Measurements from ENCODE around the gene MYOCD. TPM values are rescaled to one million over a fixed set of nuclear protein-coding genes. Genes with fewer than 3 reads are reported as not detected.

The MYOCD gene
- total RNA-seq, 4 donors from 2014 or later: 0.29 to 1.9 (median 0.98) TPM

DNA sequence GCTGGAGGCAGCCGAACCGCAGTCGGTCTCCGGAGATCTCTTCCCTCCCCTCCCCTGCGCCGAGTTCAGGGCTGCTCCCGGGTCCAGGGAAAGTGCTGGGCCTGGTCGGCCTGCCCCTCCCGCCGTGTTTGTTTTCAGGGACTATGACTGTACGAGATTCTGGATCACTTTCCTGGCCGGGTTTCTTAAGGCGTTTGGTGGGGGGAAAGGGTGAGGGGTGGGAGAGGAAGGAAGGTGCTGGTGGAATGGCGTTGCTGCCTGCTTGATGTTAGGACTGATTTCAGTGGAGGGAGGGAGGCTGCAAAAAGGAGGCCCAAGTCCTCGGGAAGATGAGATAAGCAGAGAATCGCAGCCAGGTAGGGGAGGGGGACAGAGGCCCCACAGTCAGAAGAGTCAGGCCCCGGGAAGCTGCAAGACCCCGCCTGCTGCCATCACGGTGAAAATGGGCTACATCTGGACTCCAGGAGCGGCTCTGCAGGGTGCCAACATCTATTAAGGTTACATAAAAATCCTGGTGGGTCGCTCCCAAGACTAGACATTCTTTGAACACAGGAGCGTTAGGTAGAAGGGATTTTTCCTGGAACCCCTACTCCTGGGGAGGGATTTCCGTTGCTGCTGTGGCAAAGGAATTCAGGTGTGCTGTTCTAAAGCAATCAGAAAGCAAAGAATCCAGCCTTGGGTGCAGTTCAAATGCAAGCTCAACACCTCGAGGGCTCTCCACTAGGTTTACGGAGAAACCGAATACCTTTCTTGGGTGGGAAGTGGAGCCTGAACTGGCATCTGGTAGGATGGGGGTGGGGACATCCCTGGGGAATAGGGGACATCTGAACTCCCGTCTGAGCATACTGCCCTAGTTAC is 124.8 kb downstream of the MYOCD start:
- WGBS, 2 donors: 9 to 13% methylated on average over 25 to 27 of the region's 27 CpGs
- Histone ChIP-seq H3K4me1 (peaks cover 0 to 6% of the 10 kb centered on the region in 2 donors), H3K4me3 (replicated peaks in 1 of 3) (peak overlapping the region; percentile 55 to 80 (median 77)), H3K27ac (peak overlapping the region; percentile 41 to 78 (median 72)), H3K27me3 (no peaks in the 10 kb centered on the region), H3K9me3 (no peaks in the 10 kb centered on the region), H3K36me3 (no peaks in the 10 kb centered on the region)
- intact Hi-C loops (cut with DNase I): loop anchor here (10.0 kb wide), 1 partner anchor 194 kb away; no protein-coding TSS in a partner anchor
- TF ChIP-seq, protein P1, sequence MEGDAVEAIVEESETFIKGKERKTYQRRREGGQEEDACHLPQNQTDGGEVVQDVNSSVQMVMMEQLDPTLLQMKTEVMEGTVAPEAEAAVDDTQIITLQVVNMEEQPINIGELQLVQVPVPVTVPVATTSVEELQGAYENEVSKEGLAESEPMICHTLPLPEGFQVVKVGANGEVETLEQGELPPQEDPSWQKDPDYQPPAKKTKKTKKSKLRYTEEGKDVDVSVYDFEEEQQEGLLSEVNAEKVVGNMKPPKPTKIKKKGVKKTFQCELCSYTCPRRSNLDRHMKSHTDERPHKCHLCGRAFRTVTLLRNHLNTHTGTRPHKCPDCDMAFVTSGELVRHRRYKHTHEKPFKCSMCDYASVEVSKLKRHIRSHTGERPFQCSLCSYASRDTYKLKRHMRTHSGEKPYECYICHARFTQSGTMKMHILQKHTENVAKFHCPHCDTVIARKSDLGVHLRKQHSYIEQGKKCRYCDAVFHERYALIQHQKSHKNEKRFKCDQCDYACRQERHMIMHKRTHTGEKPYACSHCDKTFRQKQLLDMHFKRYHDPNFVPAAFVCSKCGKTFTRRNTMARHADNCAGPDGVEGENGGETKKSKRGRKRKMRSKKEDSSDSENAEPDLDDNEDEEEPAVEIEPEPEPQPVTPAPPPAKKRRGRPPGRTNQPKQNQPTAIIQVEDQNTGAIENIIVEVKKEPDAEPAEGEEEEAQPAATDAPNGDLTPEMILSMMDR (IDR thresholded peaks at IDR 0.05): no peak
- peak in 1 of 2 donors; percentile 60 for TF ChIP-seq POLR2A (IDR thresholded peaks at IDR 0.05)
- peak; percentile 72 to 79 for DNase-seq

DNA sequence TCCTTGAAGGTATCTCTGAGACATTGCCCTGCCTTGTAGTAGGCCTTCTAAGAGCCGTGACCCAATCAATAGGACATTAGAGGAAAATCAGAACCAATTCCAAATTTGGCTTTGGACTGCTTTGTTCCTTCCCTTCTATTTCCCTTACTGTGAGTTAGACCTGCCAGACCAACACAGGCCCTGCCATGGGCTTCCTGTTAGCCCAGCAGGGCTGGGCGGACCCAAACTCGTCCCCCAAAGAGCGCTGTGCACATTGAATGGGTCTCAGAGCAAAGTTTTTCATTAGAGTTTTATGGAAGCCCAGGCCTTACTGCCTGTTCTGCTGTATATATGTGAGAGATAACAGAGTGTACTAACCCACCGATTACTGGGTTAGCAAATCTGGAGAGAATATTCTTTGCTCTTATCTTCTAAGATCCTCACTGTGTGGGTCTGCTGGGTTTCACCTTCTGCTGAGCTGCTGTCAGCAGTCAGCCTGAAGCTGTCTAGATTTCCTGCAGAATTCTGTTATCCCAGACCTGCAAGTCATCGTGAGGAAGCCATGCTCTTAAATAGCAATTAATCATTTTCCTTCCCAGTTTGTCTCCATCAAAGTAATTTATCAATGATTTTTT is 129.3 kb downstream of the MYOCD start:
- no peaks in the 10 kb centered on the region for H3K36me3 ChIP-seq
- DNase-seq: no peak
- 78 to 81% methylated on average over 6 of the region's 6 CpGs for WGBS, 2 donors
- intact Hi-C loops (cut with DNase I): loop anchor here (10.0 kb wide), 1 partner anchor 190 kb away; no protein-coding TSS in a partner anchor
- no peak overlapping the region for H3K27ac ChIP-seq
- H3K4me1 ChIP-seq: peaks cover 3 to 6% of the 10 kb centered on the region in 2 donors
- no peaks in the 10 kb centered on the region for H3K27me3 ChIP-seq
- TF ChIP-seq POLR2A (IDR thresholded peaks at IDR 0.05): no peak
- H3K4me3 ChIP-seq (replicated peaks in 1 of 3): no peak overlapping the region
- no peaks in the 10 kb centered on the region for H3K9me3 ChIP-seq

DNA sequence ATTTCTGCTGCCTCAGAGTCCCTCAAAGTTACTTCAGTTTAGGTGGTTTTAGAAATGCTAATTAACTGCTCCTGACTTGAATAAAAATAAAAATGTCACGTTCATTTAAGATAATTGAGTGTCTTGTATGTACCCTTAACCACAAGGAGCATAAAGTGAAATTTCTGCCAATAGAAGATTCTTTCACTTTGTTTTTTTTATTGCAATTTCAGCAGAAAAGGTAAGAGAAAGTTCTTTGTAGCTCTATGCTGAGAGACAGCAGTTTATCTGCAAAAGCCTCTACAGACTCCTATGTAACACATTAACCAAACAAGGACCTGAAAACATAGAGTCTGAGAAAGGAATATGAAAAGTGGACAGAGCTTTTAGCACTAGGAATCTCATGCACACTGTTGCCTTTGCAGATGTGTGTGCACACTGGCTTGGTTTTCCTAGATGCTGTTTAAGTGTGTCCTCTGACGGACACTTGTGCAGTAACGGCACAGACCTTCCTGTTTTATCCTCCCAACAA is 135.2 kb downstream of the MYOCD start:
- no peak overlapping the region for H3K27ac ChIP-seq
- H3K27me3 ChIP-seq: no peaks in the 10 kb centered on the region
- no peak for DNase-seq
- no peaks in the 10 kb centered on the region for H3K9me3 ChIP-seq
- H3K4me1 ChIP-seq: no peaks in the 10 kb centered on the region
- TF ChIP-seq, protein P1 (IDR thresholded peaks at IDR 0.05): no peak
- no peak for TF ChIP-seq POLR2A (IDR thresholded peaks at IDR 0.05)
- WGBS, 2 donors: 70 to 74% methylated on average over 3 of the region's 3 CpGs
- intact Hi-C loops (cut with DNase I): no loop called here
- H3K4me3 ChIP-seq (replicated peaks in 1 of 3): no peak overlapping the region
- H3K36me3 ChIP-seq: no peaks in the 10 kb centered on the region

DNA sequence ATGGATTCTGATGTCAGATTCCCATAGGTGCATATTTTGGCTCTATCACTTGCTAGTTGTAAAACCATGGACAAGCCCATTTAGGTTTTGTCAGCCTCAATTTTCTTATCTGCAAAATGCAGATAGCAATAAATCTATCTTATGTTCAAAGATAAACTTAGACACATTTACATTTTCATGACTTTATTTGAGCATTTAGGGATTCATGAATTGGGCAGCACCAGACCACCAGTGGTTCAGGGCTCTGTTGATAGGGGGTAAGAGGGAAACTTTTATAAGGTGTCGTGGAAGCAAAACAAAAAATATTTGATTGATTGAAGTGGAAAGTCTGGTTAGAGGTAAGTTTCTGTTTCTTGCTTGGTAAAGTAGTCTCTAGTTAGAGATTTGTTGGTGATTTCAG is 140.9 kb downstream of the MYOCD start:
- 98 to 100% methylated on average over 1 of the region's 1 CpG for WGBS, 2 donors
- Histone ChIP-seq H3K36me3 (no peaks in the 10 kb centered on the region), H3K27me3 (no peaks in the 10 kb centered on the region), H3K27ac (no peak overlapping the region), H3K4me3 (replicated peaks in 1 of 3) (no peak overlapping the region), H3K9me3 (no peaks in the 10 kb centered on the region), H3K4me1 (no peaks in the 10 kb centered on the region)
- intact Hi-C loops (cut with DNase I): no loop called here
- no peak for DNase-seq
- TF ChIP-seq, protein P1 (IDR thresholded peaks at IDR 0.05): no peak
- TF ChIP-seq POLR2A (IDR thresholded peaks at IDR 0.05): no peak

DNA sequence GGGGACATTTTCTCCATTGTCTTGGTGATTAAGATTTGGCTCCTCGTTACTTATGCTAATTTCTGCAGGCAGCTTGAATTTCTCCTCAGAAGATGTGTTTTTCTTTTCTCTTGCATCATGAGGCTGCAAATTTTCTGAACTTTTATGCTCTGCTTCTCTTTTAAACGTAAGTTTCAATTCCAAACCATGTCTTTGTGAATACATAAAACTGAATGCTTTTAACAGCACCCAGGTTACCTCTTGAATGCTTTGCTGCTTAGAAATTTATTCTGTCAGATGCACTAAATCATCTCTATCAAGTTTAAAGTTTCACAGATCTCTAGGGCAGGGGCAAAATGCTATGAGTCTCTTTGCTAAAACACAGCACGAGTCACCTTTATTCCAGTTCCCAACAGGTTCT is 143.0 kb downstream of the MYOCD start:
- no peaks in the 10 kb centered on the region for H3K27me3 ChIP-seq
- DNase-seq: no peak
- no peak overlapping the region for H3K4me3 ChIP-seq (replicated peaks in 1 of 3)
- no peaks in the 10 kb centered on the region for H3K4me1 ChIP-seq
- no peak overlapping the region for H3K27ac ChIP-seq
- TF ChIP-seq, protein P1 (IDR thresholded peaks at IDR 0.05): no peak
- no peak for TF ChIP-seq POLR2A (IDR thresholded peaks at IDR 0.05)
- H3K9me3 ChIP-seq: no peaks in the 10 kb centered on the region
- no peaks in the 10 kb centered on the region for H3K36me3 ChIP-seq
- intact Hi-C loops (cut with DNase I): no loop called here
- WGBS, 2 donors: 95 to 97% methylated on average over 3 of the region's 3 CpGs
